ENCODE measurements around the gene DISC1.

The DISC1 gene

DNA sequence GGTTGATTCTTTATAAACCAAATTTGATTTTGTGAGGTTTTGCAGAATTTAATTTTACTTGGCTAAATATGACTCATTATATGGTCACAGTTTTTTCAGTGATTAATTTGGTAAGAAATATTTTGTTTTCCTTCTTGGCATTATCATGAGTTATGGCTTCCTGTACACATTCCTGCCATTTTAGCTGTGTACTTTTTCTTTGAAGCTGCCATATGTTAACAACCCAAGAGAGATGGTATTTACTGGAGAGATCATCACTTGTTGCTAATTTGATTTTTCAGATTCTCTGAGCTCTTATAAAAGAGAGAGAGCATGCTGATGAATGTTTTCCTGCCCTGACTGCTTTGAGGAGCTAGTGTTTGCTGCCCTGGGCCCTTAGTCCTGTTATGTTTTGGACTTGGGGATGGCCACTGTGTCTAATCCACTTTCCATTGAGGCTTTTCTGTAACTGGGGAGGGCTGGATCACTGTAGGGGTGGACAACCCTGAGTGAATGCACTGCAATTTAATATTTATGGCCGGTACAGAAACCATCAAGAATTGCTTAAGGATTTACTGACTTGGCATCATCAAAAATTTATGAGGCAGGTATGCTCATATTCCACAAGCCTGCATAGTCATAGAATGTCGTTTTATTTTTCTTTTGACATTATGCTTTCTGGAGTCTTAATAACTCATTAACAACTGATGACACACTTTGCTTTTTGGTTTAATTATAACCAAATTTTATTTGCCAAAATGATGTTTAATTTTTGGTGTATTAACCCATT, 200.9 kb downstream of the DISC1 start:
- no peak for DNase-seq

DNA sequence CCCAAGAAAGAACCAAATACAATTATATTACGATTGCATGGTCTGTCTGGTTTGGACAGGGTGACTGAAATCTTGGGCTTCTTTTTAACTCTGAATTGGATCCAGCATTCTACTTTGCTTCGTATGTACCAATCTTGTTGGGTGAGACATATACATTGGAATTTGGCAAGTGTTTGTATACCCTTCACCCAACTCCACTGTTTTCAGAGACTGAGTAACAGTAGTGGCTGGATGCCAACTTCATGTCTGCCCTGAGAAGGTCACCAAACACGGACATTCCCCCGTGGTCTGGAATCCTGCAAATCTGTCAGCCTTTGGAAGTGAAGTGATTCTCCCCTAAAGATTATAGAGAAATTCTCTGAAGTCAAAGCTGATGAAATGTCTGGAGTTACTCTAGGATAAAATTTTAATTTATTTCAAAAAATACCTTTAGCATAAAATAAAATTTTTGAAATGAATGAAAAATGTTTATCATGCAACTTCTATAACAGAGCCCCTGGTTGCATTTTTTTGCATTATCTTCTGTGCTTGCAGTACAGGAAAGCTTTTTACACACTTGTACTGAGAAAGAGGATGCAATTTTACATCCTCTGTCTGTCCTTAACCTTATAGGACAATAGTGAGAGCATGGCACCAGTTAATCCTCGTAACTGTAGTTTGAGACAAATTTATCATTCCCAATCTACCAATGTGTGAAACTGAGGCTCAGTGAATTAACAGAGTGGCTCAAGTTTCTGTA, 201.8 kb downstream of the DISC1 start:
- no peak for DNase-seq

DNA sequence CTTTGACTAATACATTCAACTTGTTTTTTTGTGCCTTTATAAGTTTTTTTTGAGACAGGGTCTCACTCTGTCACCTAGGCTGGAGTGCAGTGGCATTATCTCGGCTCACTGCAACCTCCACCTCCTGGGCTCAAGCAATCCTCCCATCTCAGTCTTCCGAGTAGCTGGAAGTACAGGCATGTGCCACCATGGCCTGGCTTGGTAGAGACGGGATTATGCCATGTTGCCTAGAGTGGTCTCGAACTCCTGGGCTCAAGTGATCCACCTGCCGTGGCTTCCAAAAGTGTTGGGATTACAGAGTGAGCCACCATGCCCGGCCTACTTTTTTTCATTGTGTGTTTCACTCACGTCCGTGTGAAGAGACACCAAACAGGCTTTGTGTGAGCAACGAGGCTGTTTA, 202.7 kb downstream of the DISC1 start:
- no peak for DNase-seq

DNA sequence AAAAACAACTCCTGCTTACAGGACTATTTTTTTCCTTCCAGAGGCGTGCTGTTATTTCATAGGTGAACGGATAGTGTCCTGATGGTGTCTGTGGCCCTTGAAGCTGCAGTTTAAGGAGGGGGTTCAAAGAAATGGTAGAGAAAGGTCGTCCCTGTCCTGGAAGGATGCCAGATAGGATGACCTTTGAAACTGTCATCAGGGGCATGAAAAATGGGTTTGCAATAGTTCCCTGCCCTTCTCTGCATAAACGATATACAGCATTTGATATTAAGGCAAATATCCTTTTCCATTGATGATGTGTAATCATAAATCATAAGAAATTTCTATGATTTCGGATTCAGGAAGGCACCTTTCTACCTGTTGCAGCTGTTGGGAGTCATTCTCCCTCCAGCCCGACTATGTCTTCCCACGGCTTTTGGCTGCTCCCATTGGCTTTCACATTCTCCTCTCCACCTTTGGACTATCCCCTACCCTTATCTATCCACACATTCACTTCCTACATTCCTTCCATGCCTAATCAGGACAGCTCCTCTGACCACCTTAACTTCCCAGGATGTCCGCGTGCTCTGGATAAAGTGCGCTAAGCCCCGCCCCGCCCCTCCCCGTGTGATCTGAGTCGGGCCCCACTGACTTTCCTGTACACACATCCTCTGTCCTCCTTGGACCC, 209.8 kb downstream of the DISC1 start:
- no peak for DNase-seq

DNA sequence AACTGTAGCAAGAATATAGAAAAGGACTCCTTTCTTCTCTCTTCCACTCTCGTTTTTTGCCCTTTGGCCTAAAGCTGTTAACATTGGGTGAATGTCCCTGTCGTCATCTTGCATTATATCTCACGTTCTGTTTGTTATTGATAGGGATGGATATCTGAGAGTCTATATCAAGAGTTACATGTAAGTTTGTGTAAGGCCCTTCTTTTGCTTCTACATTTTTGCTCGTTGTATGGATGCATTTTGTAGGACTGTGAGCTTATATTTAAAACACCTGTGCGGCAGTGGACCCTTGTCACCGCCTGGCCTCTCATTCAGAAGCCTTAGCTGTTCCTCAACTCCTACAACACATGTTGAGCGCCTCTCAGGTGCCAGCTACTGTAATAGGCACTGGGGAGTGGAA, 211.9 kb downstream of the DISC1 start:
- no peak for DNase-seq

DNA sequence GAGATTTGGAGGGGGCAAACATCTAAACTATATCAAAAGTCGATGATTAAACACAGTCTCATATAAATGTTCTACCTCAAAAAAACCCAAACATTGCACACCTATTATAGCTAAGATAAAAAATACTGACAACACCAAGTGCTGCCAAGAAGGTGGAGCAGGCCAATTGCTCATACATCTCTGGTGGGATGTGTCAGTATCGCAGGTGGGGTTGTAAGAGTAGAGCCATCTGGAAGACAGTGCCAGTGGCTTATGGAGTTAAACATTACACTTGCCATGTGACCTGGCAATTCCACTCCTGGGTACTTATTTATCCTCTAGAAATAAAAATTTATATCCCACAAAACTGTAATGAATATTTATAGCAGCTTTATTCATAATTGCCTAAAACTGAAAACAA, 213.4 kb downstream of the DISC1 start:
- DNase-seq: no peak

DNA sequence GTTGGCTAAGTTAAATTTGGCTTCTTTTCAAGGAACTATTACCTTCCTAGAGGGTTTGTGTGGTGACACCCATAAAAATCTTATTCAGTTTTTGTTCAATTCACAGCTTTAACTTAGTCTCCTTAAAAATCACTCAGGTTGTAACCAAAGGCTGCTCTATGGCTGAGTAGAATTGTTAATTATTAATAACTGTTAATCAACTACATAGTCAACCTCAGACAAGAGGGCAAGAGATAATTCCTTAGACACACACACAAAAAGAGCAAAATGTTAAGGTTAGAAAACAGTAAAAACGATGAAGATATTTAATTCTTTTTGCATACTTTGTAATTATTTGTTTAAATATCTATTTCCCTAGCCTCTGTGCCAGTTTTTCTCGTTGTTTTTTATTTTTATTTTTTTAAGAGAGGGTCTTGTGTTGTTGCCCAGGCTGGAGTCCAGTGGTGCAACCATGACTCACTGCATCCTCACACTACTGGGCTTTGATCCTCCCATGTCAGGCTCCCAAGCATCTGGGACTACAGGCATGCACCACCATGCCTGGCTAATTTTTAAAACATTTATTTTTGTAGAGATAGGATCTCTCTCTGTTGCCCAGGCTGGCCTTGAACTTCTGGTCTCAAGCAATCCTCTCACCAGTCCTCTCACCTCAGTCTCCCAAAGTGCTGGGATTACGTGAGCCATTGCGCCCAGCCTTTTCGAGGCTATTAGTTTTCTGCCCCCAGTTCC, 215.2 kb downstream of the DISC1 start:
- no peak for DNase-seq

DNA sequence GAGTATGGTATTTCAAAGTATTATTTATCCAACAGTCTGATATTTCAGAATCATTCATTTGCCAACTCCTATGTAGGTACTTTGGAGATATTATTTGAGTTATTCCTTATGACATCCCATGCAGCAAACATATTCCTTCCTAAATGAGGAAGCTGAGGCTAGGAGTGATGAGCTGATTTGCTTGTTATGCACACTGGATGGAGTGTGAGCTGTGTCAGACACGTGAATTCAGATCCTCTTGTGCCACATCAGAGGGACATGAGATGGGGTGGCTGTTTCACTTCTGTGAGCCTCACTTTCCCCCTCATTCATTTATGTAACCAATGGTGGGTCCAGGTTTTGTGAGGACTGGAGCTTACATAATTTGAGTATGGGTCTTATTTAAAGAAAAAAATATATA, 215.9 kb downstream of the DISC1 start:
- DNase-seq: no peak

DNA sequence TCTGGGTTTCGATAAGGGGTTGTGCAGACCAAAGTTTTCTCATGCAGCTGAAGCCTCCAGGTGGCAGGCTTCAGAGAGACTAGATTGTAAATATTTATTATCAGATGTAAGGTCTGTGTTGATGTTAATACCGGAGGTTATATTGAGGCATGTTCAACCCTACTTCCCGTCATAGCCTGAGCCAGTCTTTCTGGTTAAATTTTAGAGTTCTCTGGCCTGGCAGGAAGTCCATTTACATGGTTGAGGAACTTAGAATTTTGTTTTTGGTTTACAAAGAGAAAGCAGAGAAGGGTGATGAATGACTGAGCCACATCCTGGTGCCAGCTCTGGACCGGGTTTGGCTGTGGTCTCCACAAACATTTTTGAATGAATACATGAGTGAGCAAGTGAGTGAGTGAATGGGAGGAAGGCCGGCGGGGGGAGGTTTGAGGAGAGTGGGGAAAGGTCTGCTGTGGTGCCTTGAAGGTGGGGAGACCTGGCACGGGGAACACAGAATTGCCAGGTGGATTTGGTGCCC, 218.5 kb downstream of the DISC1 start:
- DNase-seq: no peak

DNA sequence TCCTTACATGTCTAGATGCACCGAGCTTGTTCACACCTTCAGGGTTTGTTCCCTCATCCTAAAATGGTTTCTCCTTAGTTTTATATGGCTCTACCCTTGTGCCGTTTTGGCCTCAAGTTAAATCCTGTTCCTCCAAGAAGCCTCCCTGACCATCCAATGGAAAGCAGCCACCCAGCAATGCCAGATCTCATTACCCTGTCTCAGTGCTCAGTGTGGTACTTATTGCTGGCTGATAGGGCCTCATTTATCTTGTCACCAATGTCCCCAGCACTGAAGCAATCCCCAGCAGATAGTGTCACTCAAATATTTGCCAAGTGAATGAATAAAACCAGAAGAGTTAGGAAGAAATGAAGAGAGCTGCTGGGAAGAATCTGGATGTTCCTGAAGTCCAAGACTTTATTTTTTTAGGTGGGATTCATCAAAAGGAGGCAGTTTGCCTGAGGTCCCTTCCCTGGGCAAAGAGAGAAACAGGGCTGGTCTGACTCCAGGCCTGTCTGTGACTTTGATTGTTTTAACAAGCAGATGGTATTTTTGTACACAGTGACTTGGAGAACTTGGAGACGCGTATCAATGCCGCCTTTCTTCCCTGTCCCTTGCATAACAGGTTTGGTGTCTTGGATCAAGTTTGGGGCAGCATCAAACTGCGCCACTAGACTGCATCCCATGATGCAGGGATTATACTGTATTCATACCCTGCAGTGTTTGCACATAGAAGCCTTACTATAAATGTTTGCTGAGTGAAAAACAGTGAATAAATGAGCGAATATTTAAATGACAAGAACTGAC, 221.2 kb downstream of the DISC1 start:
- DNase-seq: no peak

DNA sequence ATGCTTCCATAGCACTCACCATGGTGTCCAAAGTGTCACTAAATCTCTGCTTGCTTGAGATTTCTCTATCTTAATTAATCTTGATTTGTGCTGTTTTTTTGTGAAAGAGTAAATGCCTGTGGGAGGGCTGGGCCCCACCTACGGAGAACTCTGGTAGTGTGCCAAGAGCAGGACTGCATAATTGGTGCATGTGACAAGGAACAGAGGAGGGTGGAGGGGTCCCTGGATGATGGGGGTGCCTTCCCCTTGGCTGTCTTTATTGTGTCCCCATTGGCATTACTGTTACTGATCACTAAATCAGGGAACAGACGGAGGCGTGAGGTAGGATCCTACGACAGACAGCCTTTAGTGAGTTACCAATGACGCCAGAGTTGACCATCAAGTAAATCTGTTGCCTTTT, 223.4 kb downstream of the DISC1 start:
- no peak for DNase-seq

DNA sequence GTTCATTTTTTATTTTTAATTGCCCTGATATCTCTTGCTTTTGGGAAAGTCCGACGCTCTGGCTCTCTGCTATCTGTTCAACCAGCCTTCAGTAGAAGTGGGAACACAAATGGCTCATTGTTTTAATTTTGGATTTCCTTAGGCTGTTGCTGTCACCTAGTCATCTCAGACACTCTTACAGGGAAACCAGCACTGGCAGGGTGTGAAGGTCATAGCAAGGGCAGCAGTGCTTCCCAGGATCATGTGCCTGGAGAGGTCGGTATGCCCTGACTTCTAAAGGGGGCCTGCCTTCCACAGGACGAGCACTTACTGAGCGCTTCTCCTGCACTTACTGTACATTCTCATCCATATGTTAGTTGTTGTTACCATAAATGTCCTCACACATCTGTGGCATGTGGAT, 224.2 kb downstream of the DISC1 start:
- no peak for DNase-seq

DNA sequence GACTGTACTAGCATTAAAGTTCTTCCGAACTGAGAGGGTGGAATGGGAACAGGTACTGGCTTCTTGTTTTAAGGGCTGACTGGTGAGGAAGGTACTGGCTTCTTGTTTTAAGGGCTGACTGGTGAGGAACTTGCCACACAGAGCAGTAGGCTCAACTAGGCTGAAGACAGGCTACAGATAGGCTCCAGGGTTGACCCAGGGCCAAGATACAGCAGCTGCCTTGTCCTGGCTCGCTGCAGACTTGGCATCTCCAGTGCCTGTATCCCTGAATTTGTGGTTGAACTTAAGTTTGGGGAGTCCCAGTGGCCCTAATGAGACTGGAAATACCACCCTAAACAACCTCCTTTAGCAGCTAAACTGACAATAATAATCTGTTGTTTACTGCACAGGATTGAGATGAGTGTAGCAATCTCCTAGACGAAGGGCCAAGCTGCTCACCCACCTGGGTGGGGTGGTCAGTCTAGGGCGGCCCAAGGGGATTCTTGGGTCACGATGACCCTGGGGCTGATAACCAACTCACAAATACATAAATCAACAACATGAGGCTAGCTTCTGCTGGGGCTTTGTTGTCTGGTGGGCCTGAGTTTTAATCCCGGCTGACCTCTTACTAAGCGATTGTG, 227.1 kb downstream of the DISC1 start:
- DNase-seq: no peak

DNA sequence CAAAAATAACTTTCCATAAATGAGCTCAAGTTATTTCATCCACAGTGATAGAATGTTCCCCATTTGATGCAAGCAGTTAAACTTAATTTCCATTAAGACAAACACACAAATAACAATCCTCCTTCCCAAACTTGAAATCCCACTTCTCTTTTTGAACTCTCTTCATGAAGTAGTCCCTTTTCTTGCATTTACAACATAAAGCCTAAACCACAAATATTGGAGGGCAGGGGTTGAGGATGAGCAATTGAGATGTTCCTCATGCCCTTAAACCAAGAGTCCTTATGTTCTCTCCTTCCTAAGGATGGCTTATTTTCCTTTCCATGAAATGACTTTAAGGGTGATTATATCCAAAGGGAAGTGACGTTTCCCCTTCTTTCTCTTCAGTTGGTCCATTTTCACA, 228.8 kb downstream of the DISC1 start:
- no peak for DNase-seq

DNA sequence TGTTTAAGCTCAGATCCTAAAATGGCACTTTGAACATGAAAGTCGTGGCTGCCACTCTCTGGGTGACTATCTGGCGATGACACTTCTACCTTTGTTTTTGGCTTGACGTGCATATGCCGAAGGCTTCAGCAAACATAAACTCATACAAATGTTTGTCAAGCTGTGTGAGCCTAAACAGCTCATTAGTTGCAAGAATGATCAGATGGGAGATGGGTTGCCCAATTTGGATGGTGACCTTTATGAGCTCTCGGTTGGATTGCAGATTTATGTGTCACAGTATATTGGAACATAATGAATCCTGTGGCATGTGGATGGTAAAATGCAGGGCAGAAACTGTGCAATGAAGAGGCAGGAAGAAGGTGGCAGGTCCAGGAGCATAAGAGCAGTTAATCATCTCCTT, 229.3 kb downstream of the DISC1 start:
- DNase-seq: no peak

DNA sequence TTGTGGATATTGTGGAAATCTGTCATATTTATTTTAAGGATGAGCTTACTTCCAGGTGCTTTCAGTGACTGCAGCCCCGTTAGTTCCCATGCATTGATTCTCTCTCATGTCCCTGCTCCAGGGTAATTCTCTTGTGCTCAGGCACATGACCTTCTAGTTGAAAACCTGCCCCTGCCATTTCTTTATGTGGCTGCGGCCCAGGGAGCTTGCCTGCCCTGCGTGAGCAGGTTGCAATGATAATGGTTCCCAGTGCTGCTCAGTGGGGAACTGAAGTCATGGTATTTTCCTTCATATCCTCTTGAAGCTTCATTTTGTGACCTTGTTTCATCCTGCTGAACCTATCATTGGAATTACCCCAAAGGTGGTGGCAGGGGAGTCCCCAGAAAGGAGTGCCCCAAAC, 229.8 kb downstream of the DISC1 start:
- DNase-seq: no peak

DNA sequence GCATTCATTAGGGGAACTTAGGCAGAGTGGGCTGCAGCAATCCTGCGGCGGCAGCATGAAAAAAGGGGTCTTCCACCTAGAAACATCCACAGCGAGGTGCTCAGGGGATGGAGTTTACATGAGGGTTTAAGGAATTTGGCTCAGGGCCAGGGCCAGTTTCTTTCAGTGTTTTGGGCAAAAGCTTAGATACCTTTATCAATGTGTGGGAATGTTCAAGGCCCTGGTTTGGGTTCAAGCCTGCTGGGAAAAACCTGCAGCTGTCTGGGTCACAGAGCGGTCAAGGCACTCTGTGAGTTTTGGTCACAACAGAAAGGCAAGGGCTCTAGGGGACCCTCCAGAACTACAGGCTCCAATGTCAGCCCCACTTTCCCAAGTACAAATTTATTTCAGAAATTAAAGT, 230.3 kb downstream of the DISC1 start:
- DNase-seq: no peak

DNA sequence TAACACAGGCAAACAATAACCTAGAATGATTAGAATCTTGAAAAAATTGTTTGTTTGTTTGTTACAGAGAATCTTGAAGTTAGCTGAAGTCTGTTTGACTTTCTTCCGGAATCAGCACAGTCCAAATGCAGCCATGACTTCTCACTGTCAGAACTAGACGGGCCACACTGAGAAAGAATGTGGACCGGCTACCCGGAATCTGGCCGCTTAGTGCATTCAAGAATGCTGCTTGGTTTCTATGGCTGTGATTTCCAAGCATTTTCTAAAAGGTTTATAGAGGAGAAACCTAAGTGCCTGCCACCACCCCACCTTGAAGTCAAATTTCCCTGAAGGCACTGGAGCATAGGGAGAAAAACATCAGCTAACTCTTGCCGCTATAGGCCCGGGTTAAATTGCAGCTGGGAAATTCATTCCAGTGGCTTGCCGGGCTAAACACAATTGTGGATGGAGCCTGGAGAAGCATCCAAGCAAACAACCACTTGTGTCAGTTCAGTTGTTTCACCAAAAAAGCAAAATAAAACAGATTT, 231.1 kb downstream of the DISC1 start:
- DNase-seq: no peak

DNA sequence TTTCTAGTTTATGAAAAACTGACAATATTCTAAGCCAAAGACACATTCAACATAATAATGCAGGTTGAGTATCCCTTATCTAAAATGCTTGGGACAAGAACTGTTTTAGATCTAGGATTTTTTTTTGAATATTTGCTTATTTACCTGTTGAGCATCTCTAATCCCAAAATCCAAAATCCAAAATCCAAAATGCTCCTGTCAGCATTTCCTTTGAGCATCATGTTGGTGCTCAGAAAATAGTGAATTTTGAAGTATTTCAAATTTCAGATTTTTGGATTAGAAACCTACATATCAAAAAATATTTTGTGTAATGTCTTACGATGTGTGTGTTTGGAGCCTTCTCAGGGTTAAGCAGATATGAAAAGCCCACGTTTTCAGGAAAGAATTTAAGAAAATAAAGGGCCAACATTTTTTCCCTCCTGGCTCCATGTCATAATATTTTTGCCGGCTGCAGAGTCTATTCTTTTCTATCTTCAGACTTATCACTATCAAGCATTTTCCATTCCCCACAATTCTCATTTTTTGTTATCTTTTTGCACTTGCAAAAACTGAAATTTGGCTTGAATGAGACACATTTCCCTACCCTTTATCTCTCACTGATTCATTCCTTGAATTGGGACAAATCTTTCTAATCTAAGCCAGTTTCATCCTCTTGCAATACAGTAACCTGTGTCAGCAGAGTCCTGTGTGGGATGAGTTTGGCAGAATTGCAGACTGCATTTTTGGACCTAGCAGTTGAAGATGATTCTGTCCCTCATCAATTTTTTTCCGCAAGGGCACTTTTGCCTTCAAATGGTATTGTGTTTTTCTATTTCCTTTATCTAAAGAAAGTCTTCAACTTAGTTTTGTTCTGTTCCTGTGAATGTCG, 233.9 kb downstream of the DISC1 start:
- DNase-seq: no peak
